HG03469 (cell line): ENCODE results near the gene RHOT2.

Experiments used
- ATAC-seq: cut with Tn5 transposase; IDR thresholded peaks from one replicate; pipeline ENCODE4 v1.9.1; 2021; ENCODE audit warnings: mild to moderate bottlenecking, moderate library complexity, moderate number of reproducible peaks; ENCODE audit not compliant: unreplicated experiment

The RHOT2 gene

GRCh38 chr16:667780-668518 is at the start of gene RHOT2:
RHOT2 (plus strand) TSS chr16:668132; CDS start chr16:668200, 68 bp downstream.
- peak; percentile 46 for ATAC-seq

- ATAC-seq = no peak
Observed at GRCh38 chr16:619476-620100, 48.3 kb upstream of the RHOT2 start.

- no peak for ATAC-seq
Observed at GRCh38 chr16:620700-621525, 47.0 kb upstream of the RHOT2 start.

DNA sequence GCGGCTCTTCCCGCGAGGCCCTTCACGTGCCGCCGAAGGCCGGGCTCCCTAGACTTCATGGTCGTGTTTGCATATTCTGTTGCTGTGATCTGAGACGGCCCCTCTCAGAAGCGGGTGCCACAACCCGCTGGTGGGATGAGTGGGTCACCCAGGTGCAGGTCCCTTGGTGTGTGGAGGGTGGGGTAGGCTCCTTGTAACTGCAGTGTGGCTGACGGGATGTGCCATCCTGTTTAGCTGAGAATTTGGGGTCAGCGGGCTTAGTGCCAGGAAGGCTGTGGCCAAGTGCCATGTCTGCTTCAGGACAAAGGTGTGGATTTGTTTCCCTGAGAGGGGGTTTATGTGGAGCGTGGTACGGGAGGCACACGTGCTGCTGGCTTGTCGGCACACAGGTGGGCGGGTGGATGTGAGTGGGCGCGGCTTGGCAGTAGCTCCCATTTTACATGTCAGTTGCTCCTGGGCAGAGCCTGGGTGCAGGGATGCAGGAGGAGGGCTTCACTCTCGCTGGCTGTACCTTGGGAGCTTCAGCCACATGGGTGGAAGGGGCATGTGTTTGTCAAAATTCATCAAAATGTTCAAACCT is 46.3 kb upstream of the RHOT2 start:
- ATAC-seq = no peak

DNA sequence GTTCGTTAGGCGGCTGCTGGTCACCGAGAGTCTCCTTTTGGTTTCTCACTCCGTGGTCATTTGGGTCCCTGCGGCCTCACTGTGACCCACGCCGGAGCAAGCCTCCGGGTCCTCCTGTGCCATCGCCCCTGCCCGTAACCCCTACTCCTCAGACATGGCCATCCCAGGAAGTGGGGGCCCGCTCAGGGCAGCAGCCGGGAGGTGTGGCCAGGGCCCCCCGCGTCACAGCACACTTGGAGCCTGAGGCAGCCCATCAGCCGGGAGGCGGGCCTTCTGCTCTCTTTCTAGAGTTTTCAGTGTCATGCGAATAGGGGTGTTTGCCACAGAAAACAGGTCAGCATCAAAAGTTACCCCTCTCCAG is 45.0 kb upstream of the RHOT2 start:
- no peak for ATAC-seq

DNA sequence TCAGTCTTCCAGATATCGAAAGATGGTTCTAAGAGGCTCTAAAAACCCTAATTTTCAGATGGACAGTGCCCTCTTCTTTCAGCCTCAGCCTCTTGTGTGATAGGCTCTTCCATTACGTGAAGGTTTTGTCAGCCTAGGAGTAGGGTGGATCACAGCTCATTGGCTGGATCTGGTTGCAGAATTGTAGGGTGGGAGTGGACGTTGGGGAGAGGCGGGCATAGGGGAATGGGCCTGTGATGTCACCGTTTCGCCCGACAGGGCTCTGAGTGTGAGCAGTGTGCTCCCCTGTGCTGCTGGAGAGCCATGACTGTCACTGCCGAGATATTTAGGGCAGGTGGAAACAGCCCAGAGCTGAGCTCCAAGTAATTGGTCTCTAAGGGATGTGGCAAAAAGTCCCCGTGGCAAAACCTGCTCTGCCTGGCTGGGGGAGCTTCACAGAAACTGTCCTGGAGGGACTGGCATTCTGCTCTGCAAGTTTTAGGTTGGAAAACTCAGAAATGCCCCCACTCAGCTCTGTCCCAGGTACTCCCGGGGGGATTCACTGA is 43.3 kb upstream of the RHOT2 start:
- ATAC-seq = no peak

DNA sequence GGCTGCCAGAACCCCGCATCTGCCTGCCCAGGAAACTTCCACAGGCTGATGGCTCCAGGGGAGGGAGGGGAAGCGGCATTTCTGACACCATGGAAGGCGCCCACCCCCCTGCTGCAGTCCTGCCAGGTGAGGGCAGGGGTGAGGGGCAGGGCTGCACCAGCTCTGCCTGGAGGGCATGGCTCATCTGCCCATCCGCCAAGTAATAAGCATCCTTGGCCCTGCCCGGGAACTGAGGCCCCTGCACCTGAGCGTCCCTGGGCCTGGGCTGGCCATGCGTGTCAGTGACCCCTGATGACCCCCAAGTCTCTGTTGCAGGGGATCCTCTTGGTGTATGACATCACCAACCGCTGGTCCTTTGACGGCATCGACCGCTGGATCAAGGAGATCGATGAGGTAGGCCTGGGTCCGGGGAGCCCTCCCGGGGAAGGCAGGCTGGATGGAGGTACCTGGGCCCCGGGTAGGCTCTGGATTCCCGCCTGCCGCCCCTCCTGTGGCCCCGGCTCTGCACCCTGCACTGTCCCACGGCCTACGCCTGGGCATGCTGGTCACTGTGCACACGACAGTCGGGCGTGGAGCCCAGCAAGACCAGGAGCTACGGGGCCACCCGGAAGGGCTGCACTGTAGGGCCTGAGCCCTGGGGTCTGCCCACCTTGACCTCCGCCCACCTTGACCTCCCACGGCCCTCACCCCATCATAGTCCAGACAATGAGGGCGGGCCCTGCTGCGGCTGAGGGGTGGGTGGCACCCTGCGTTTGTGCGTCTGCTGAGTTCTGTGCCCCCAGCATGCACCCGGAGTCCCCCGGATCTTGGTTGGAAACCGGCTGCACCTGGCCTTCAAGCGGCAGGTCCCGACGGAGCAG is 42.6 kb upstream of the RHOT2 start:
- ATAC-seq = no peak

DNA sequence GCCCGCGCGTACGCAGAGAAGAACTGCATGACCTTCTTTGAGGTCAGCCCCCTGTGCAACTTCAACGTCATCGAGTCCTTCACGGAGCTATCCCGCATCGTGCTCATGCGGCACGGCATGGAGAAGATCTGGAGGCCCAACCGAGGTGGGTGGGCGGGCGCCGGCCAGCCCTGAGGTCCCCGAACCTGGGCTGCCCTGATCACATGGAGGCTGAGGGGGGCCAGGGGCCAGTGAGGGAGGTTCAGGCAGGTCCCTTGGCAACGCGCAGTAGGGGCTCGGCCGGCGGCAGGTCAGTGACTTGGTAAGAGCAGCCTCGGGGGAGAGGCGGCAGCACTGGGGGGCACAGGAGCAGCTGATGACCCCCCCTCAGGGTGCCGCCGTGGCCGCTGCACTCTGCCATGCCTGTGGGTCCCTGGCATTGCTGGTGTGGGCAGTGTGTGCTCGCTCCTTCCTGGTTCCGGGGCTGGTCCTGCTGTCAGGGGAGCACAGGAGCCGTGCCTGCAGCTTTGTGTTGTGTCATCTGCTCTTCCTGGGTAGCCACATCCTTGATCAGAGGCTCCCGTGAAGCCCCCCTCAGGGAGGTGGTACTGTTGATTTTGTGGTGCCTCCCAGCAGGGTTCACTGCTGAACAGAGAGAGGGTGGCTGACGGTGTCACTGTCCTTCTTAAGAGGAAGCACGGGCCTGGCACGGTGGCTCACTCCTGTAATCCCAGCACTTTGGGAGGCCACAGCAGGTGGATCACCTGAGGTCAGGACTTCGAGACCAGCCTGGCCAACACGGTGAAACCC is 41.8 kb upstream of the RHOT2 start:
- no peak for ATAC-seq

DNA sequence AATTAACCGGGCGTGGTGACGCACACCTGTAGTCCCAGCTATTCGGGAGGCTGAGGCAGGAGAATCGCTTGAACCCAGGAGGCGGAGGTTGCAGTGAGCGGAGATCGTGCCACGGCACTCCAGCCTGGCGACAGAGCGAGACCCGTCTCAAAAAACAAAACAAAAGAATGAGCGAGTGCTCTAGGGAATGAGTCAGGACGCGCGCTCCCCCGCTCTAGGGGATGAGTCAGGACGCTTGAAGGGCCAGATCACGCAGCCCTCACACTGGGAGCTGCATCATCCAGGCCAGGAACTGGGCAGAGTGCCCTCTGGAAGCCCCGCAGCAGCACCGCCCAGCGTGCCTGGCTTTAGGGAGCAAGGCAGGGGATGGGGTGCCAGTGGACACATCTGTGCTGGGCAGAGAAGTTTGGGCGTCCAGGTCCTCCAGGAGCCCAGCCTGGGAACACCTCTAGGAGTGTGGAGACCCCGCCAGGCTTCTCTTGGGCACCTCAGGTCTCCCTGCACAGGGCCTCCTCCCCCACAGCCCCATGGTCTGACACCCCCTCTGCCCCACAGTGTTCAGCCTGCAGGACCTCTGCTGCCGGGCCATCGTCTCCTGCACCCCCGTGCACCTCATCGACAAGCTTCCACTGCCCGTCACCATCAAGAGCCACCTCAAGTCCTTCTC is 41.0 kb upstream of the RHOT2 start:
- no peak for ATAC-seq

DNA sequence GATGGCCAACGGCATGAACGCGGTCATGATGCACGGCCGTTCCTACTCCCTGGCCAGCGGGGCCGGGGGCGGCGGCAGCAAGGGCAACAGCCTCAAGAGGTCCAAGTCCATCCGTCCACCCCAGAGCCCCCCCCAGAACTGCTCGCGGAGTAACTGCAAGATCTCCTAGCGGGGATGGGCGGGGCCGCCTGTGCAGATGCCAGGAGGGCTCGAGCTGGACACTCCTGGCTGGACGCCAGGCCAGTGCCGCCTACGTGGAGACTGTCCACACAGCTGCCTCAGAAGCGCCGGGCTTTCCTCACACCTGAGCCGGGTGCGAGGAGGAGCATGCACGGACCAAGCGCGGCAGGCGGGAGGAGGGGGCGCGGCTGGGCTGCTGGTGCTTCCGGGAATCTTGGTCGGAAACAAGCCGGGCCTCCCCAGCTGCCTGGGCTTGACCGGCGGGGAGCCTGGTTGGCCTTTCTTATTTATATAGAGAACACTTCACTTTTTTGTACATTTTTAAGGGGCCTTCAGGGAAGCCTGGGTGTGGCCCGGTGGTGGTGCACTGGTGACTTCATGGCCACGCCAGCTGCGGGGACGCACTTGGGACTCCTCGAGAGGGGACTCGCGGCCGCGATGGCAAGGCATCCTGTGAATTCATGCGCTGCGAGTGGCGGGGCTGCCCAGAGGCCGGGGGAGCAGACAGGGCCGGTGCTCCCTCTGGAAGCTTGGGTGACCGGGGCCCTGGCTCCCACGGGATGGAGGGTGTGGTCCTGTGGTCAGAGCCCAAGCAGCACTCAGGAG is 40.3 kb upstream of the RHOT2 start:
- ATAC-seq = no peak

GRCh38 chr16:628321-629061 is 39.4 kb upstream of the RHOT2 start:
- ATAC-seq = no peak

- ATAC-seq = no peak
Observed at GRCh38 chr16:629185-629832, 38.6 kb upstream of the RHOT2 start.

DNA sequence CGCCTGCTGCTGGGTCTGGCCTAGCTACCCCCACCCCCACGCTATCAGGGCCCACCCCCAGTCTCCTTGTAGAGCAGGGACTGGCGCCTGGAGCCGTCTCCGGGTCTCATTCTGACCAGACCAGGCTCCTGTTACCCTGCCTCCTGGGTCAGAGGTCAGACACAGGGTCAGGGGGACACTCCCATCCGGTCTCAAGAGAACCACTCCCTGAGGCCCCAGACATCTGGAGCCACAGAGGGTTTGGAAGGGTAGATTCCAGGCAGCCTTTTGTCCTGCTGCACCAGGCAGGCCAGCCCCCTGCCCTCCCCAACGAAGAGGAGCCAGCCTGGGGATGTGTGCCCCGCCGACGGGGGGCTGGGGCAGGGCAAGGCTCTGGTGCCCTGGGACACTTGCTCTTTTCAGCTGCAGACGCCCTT is 38.1 kb upstream of the RHOT2 start:
- ATAC-seq = no peak

GRCh38 chr16:630249-630814 is 37.6 kb upstream of the RHOT2 start:
- ATAC-seq = no peak

GRCh38 chr16:630815-631405 is 37.0 kb upstream of the RHOT2 start, which contains the start of gene WFIKKN1:
WFIKKN1 (plus strand) TSS chr16:630985; CDS start chr16:631254, 269 bp downstream.
- no peak for ATAC-seq

DNA sequence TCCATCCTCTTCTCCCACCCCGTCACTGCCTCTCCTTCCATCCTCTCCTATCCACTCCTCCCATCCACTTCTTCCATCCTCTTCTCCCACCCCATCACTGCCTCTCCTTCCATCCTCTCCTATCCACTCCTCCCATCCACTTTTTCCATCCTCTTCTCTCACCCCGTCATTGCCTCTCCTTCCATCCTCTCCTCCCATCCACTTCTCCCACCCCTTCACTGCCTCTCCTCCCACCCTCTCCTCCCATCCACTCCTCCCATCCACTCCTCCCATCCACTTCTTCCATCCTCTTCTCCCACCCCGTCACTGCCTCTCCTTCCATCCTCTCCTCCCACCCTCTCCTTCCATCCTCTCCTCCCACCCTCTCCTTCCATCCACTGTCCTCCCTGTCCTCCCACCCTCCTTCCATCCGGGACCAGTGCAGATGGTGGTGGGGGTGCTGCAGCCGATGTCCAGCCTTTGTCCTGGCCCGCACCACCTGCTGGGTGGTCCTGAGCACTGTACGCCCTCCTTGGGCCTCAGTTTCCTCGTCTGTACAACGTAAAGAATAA is 36.0 kb upstream of the RHOT2 start:
- ATAC-seq = no peak
